HEK293 (cell line): Measurements from ENCODE around the gene CHFR.
A peak's percentile ranks its signal among the peaks of the same experiment; 100 is the strongest.

ENCODE experiments used
- BCL11B ChIP-seq: fragments of 450-650 bp; formaldehyde crosslinking; IDR thresholded peaks from 2 replicates; pipeline ENCODE4 v1.5.1; 2016; ENCODE audit warnings: low read depth, missing biosample characterization, missing genetic modification characterization
- YY2 ChIP-seq: fragments of 450-650 bp; formaldehyde crosslinking; IDR thresholded peaks from 2 replicates; pipeline ENCODE4 v1.5.1; 2016; ENCODE audit warnings: missing biosample characterization, missing genetic modification characterization
- ZBTB1 ChIP-seq: fragments of 450-650 bp; formaldehyde crosslinking; IDR thresholded peaks from 2 replicates; pipeline ENCODE4 v1.5.1; 2016; ENCODE audit warnings: missing biosample characterization, missing genetic modification characterization
- ZEB2 ChIP-seq: fragments of 450-650 bp; formaldehyde crosslinking; IDR thresholded peaks from 2 replicates; pipeline ENCODE4 v1.5.1; 2016; ENCODE audit warnings: missing biosample characterization, missing genetic modification characterization
- ZNF121 ChIP-seq: fragments of 450-650 bp; formaldehyde crosslinking; IDR thresholded peaks from 2 replicates; pipeline ENCODE4 v1.5.1; 2016; ENCODE audit warnings: missing biosample characterization, missing genetic modification characterization
- ZNF140 ChIP-seq: fragments of 450-650 bp; formaldehyde crosslinking; IDR thresholded peaks from 2 replicates; pipeline ENCODE4 v1.5.1; 2016; ENCODE audit warnings: missing biosample characterization, missing genetic modification characterization
- ZNF155 ChIP-seq: fragments of 450-650 bp; formaldehyde crosslinking; IDR thresholded peaks from 2 replicates; pipeline ENCODE4 v1.5.1; 2016; ENCODE audit warnings: missing biosample characterization, missing genetic modification characterization
- ZNF19 ChIP-seq: fragments of 450-650 bp; formaldehyde crosslinking; IDR thresholded peaks from 2 replicates; pipeline ENCODE4; 2016; ENCODE audit warnings: missing biosample characterization, missing genetic modification characterization, low read depth
- ZNF23 ChIP-seq: fragments of 450-650 bp; formaldehyde crosslinking; IDR thresholded peaks from 2 replicates; pipeline ENCODE4 v1.5.1; 2016; ENCODE audit warnings: missing biosample characterization, missing genetic modification characterization, borderline replicate concordance
- ZNF394 ChIP-seq: fragments of 450-650 bp; formaldehyde crosslinking; IDR thresholded peaks from 2 replicates; pipeline ENCODE4 v1.5.1; 2016; ENCODE audit warnings: missing biosample characterization, missing genetic modification characterization, mild to moderate bottlenecking, moderate library complexity, borderline replicate concordance
- ZNF555 ChIP-seq: fragments of 450-650 bp; formaldehyde crosslinking; conservative IDR thresholded peaks from 2 replicates; pipeline ENCODE4 v1.5.1; 2017; ENCODE audit warnings: missing biosample characterization, mild to moderate bottlenecking, missing genetic modification characterization, inconsistent platforms
- ZNF660 ChIP-seq: fragments of 450-650 bp; IDR thresholded peaks from 2 replicates; pipeline ENCODE4 v1.5.1; 2018; ENCODE audit warnings: missing biosample characterization, mild to moderate bottlenecking, missing genetic modification characterization
- TF ChIP-seq, protein P1 (sequence below): fragments of 450-650 bp; formaldehyde crosslinking; IDR thresholded peaks from 2 replicates; pipeline ENCODE4 v1.5.1; 2016; ENCODE audit warnings: missing biosample characterization, missing genetic modification characterization
- TF ChIP-seq, protein P2 (sequence below): fragments of 450-650 bp; formaldehyde crosslinking; IDR thresholded peaks from 2 replicates; pipeline ENCODE4 v1.5.1; 2016; ENCODE audit warnings: missing biosample characterization, missing genetic modification characterization
- TF ChIP-seq, protein P3 (sequence below): fragments of 450-650 bp; formaldehyde crosslinking; IDR thresholded peaks from 2 replicates; pipeline ENCODE4 v1.5.1; 2017; ENCODE audit warnings: missing biosample characterization, missing genetic modification characterization
- TF ChIP-seq, protein P4 (sequence below): fragments of 450-650 bp; formaldehyde crosslinking; IDR thresholded peaks from 2 replicates; pipeline ENCODE4 v1.5.1; 2017; ENCODE audit warnings: missing biosample characterization, mild to moderate bottlenecking, missing genetic modification characterization, moderate library complexity
- TF ChIP-seq, protein P5 (sequence below): fragments of 450-650 bp; formaldehyde crosslinking; IDR thresholded peaks from 2 replicates; pipeline ENCODE4 v1.5.1; 2016; ENCODE audit warnings: missing biosample characterization, missing genetic modification characterization
- TF ChIP-seq, protein P6 (sequence below): fragments of 450-650 bp; formaldehyde crosslinking; IDR thresholded peaks from 2 replicates; pipeline ENCODE4 v1.5.1; 2016; ENCODE audit warnings: missing biosample characterization, missing genetic modification characterization
- TF ChIP-seq, protein P7 (sequence below): fragments of 450-650 bp; formaldehyde crosslinking; IDR thresholded peaks from 2 replicates; pipeline ENCODE4 v1.5.1; 2016; ENCODE audit warnings: missing biosample characterization, missing genetic modification characterization, low read depth

The CHFR gene

DNA sequence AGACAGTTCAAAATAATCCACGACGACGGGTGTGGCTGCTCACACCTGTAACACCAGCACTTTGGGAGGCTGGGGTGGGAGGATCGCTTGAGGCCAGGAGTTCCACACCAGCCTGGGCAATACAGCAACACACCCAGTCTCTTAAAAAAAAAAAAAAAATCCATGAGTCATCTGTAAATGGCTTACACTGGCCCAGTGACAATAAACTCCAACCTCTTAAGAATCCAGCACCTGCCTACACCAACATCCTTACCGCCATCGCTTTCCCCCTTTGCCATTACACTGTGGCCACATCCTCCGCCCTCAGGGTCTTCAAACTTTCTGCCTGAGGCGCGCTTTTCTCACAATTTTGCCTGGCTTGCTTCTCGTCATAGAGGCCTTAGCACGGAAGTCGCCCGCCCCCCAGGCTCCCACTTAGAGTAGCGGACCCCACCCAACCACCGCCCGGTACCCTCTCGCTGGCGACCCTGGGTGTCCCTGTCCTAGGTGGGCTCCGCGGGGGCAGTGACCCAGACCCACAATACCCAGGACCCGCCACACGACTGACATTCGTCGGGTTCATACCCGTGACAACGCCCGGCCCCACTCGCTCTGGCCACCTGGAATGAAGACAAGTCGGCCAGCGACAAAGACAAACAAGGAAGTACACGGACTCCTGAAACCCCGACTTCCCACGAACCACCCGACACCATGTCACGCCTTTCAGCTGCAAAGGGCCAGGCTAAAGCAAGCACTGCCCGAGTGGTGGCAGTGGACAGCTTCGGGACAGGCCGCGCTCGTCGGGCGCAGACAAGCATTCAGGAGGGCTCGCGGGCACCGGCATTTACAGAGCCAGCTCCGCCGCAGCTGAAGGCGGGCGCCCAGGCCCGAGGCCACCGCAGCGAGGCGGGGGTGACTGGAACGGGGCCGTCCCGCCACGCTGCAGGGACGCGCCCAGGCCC, 59.4 kb downstream of the CHFR start (continued):
- TF ChIP-seq ZNF23 (tag by site-specific recombination): no peak
- TF ChIP-seq ZNF155 (tag by site-specific recombination): no peak
- TF ChIP-seq, protein P1, sequence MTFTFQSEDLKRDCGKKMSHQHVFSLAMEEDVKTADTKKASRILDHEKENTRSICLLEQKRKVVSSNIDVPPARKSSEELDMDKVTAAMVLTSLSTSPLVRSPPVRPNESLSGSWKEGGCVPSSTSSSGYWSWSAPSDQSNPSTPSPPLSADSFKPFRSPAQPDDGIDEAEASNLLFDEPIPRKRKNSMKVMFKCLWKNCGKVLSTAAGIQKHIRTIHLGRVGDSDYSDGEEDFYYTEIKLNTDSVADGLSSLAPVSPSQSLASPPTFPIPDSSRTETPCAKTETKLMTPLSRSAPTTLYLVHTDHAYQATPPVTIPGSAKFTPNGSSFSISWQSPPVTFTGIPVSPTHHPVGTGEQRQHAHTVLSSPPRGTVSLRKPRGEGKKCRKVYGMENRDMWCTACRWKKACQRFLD (tag by site-specific recombination): no peak
- no peak for TF ChIP-seq ZNF19 (tag by site-specific recombination)
- TF ChIP-seq, protein P2, sequence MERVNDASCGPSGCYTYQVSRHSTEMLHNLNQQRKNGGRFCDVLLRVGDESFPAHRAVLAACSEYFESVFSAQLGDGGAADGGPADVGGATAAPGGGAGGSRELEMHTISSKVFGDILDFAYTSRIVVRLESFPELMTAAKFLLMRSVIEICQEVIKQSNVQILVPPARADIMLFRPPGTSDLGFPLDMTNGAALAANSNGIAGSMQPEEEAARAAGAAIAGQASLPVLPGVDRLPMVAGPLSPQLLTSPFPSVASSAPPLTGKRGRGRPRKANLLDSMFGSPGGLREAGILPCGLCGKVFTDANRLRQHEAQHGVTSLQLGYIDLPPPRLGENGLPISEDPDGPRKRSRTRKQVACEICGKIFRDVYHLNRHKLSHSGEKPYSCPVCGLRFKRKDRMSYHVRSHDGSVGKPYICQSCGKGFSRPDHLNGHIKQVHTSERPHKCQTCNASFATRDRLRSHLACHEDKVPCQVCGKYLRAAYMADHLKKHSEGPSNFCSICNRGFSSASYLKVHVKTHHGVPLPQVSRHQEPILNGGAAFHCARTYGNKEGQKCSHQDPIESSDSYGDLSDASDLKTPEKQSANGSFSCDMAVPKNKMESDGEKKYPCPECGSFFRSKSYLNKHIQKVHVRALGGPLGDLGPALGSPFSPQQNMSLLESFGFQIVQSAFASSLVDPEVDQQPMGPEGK (tag by site-specific recombination): 0 out of 2 replicates have a peak, but pooled peaks have one; percentile 24
- TF ChIP-seq, protein P3, sequence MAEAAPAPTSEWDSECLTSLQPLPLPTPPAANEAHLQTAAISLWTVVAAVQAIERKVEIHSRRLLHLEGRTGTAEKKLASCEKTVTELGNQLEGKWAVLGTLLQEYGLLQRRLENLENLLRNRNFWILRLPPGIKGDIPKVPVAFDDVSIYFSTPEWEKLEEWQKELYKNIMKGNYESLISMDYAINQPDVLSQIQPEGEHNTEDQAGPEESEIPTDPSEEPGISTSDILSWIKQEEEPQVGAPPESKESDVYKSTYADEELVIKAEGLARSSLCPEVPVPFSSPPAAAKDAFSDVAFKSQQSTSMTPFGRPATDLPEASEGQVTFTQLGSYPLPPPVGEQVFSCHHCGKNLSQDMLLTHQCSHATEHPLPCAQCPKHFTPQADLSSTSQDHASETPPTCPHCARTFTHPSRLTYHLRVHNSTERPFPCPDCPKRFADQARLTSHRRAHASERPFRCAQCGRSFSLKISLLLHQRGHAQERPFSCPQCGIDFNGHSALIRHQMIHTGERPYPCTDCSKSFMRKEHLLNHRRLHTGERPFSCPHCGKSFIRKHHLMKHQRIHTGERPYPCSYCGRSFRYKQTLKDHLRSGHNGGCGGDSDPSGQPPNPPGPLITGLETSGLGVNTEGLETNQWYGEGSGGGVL: no peak
- TF ChIP-seq, protein P4, sequence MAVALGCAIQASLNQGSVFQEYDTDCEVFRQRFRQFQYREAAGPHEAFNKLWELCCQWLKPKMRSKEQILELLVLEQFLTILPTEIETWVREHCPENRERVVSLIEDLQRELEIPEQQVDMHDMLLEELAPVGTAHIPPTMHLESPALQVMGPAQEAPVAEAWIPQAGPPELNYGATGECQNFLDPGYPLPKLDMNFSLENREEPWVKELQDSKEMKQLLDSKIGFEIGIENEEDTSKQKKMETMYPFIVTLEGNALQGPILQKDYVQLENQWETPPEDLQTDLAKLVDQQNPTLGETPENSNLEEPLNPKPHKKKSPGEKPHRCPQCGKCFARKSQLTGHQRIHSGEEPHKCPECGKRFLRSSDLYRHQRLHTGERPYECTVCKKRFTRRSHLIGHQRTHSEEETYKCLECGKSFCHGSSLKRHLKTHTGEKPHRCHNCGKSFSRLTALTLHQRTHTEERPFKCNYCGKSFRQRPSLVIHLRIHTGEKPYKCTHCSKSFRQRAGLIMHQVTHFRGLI (tag by site-specific recombination): no peak
- TF ChIP-seq ZNF140 (tag by site-specific recombination): no peak
- TF ChIP-seq, protein P5, sequence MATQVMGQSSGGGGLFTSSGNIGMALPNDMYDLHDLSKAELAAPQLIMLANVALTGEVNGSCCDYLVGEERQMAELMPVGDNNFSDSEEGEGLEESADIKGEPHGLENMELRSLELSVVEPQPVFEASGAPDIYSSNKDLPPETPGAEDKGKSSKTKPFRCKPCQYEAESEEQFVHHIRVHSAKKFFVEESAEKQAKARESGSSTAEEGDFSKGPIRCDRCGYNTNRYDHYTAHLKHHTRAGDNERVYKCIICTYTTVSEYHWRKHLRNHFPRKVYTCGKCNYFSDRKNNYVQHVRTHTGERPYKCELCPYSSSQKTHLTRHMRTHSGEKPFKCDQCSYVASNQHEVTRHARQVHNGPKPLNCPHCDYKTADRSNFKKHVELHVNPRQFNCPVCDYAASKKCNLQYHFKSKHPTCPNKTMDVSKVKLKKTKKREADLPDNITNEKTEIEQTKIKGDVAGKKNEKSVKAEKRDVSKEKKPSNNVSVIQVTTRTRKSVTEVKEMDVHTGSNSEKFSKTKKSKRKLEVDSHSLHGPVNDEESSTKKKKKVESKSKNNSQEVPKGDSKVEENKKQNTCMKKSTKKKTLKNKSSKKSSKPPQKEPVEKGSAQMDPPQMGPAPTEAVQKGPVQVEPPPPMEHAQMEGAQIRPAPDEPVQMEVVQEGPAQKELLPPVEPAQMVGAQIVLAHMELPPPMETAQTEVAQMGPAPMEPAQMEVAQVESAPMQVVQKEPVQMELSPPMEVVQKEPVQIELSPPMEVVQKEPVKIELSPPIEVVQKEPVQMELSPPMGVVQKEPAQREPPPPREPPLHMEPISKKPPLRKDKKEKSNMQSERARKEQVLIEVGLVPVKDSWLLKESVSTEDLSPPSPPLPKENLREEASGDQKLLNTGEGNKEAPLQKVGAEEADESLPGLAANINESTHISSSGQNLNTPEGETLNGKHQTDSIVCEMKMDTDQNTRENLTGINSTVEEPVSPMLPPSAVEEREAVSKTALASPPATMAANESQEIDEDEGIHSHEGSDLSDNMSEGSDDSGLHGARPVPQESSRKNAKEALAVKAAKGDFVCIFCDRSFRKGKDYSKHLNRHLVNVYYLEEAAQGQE (tag by site-specific recombination): no peak
- 0 out of 2 replicates have a peak, but pooled peaks have one; percentile 6 for TF ChIP-seq BCL11B (tag by site-specific recombination)
- no peak for TF ChIP-seq YY2 (tag by site-specific recombination)
- TF ChIP-seq ZNF121 (tag by site-specific recombination): peak; percentile 30; the same call in 1 of the 2 replicates
- TF ChIP-seq ZEB2 (tag by site-specific recombination): no peak
- no peak for TF ChIP-seq ZNF394 (tag by site-specific recombination)
- TF ChIP-seq, protein P6, sequence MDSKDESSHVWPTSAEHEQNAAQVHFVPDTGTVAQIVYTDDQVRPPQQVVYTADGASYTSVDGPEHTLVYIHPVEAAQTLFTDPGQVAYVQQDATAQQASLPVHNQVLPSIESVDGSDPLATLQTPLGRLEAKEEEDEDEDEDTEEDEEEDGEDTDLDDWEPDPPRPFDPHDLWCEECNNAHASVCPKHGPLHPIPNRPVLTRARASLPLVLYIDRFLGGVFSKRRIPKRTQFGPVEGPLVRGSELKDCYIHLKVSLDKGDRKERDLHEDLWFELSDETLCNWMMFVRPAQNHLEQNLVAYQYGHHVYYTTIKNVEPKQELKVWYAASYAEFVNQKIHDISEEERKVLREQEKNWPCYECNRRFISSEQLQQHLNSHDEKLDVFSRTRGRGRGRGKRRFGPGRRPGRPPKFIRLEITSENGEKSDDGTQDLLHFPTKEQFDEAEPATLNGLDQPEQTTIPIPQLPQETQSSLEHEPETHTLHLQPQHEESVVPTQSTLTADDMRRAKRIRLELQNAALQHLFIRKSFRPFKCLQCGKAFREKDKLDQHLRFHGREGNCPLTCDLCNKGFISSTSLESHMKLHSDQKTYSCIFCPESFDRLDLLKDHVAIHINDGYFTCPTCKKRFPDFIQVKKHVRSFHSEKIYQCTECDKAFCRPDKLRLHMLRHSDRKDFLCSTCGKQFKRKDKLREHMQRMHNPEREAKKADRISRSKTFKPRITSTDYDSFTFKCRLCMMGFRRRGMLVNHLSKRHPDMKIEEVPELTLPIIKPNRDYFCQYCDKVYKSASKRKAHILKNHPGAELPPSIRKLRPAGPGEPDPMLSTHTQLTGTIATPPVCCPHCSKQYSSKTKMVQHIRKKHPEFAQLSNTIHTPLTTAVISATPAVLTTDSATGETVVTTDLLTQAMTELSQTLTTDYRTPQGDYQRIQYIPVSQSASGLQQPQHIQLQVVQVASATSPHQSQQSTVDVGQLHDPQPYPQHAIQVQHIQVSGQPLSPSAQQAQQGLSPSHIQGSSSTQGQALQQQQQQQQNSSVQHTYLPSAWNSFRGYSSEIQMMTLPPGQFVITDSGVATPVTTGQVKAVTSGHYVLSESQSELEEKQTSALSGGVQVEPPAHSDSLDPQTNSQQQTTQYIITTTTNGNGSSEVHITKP (tag by site-specific recombination): no peak
- TF ChIP-seq ZBTB1 (tag by site-specific recombination): no peak
- TF ChIP-seq, protein P7, sequence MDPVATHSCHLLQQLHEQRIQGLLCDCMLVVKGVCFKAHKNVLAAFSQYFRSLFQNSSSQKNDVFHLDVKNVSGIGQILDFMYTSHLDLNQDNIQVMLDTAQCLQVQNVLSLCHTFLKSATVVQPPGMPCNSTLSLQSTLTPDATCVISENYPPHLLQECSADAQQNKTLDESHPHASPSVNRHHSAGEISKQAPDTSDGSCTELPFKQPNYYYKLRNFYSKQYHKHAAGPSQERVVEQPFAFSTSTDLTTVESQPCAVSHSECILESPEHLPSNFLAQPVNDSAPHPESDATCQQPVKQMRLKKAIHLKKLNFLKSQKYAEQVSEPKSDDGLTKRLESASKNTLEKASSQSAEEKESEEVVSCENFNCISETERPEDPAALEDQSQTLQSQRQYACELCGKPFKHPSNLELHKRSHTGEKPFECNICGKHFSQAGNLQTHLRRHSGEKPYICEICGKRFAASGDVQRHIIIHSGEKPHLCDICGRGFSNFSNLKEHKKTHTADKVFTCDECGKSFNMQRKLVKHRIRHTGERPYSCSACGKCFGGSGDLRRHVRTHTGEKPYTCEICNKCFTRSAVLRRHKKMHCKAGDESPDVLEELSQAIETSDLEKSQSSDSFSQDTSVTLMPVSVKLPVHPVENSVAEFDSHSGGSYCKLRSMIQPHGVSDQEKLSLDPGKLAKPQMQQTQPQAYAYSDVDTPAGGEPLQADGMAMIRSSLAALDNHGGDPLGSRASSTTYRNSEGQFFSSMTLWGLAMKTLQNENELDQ: no peak
- 0 out of 2 replicates have a peak, but pooled peaks have one; percentile 25 for TF ChIP-seq ZNF660 (tag by site-specific recombination)
- no peak for TF ChIP-seq ZNF555 (tag by site-specific recombination)
